ENCODE data around the gene TUBGCP2. TPM values are rescaled to one million over a fixed set of nuclear protein-coding genes. Genes with fewer than 3 reads are reported as not detected.

TUBGCP2 gene
- total and polyA plus RNA-seq, 9 of the 15 experiments (the other 6 are each of a cell fraction or from before 2014, with no cell fraction given), result 4.3 to 56.6 (median 28.4) TPM

DNA sequence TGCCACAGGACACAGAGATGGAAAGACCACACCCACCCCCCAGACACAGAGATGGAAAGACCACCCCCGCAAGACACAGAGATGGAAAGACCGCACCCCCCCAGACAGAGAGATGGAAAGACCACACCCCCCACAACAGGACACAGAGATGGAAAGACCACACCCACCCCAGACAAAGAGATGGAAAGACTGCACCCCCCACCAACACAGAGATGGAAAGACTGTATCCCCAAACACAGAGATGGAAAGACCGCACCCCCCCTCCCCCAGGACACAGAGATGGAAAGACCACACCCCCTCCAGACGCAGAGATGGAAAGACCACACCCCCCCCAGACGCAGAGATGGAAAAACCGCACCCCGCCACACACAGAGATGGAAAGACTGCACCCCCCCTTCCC lies 8.1 kb upstream of the TUBGCP2 start:
- Histone ChIP-seq H3K4me3 (no peak overlapping the region), H3K9ac (ENCODE audit: insufficient read depth in 1 of 2, low read depth in 2 of 2, low read length in 2 of 2) (no peak overlapping the region), H3K9me3 (replicated peaks; ENCODE audit: control insufficient read depth, insufficient read depth, low read depth, low read length) (no peaks in the 10 kb centered on the region), H3K27ac (ENCODE audit: extremely low read depth, low read depth, low read length) (no peak overlapping the region), H3K79me2 (ENCODE audit: control insufficient read depth, insufficient read depth, low read length) (no peaks in the 10 kb centered on the region), H2AFZ (ENCODE audit: low read depth, low read length) (no peak overlapping the region), H3K36me3 (ENCODE audit: control insufficient read depth, insufficient read depth, low read length) (peaks cover 14% of the 10 kb centered on the region; the same call in 2 of the 3 replicates), H3K4me1 (replicated peaks in 1 of 2; ENCODE audit: control insufficient read depth in 2 of 2, insufficient read depth in 2 of 2, low read length in 2 of 2) (peaks cover 0 to 32% of the 10 kb centered on the region in 2 experiments; a peak in 4 of 5 replicates), H3K27me3 (ENCODE audit: control insufficient read depth in 2 of 2, insufficient read depth in 2 of 2, low read length in 2 of 2) (no peaks in the 10 kb centered on the region), H4K20me1 (replicated peaks; ENCODE audit: control insufficient read depth, insufficient read depth, low read length) (no peaks in the 10 kb centered on the region), H3K9me1 (ENCODE audit: control insufficient read depth, insufficient read depth, low read length) (no peaks in the 10 kb centered on the region), H3K4me2 (ENCODE audit: insufficient read depth, low read length) (no peak overlapping the region)
- DNase-seq (ENCODE audit: extremely low read depth in 1 of 4, low spot score in 3 of 4) (no peak), FAIRE-seq (no peak), ATAC-seq (no peak)
- TF ChIP-seq, protein P1, sequence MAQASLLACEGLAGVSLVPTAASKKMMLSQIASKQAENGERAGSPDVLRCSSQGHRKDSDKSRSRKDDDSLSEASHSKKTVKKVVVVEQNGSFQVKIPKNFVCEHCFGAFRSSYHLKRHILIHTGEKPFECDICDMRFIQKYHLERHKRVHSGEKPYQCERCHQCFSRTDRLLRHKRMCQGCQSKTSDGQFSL (CRISPR knock-in tag; IDR thresholded peaks at IDR 0.05), result no peak
- TF ChIP-seq, protein P1 (tag; IDR thresholded peaks at IDR 0.05), result peak in 1 of 2 experiments; percentile 31; a peak in 1 of 4 replicates
- TF ChIP-seq KHSRP (IDR thresholded peaks at IDR 0.05), result no peak
- no peak for TF ChIP-seq ZNF239 (CRISPR knock-in tag; IDR thresholded peaks at IDR 0.05)
- TF ChIP-seq E2F3 (CRISPR knock-in tag; IDR thresholded peaks at IDR 0.05), result no peak
- no peak for TF ChIP-seq NCOA6 (IDR thresholded peaks at IDR 0.05)
- TF ChIP-seq CTCF (IDR thresholded peaks at IDR 0.05 in 2 of 3, conservative IDR thresholded peaks at IDR 0.05 in 1 of 3; ENCODE audit: insufficient read depth in 2 of 3, low read depth in 1 of 3, low read length in 3 of 3), result no peak
- BruUV-seq (replicated peaks), result no TSS peak
- in situ Hi-C loops (cut with MboI), result no loop called here
- 50% methylated on average over 1 of the region's 7 CpGs for WGBS (ENCODE audit: insufficient coverage, low coverage, missing lambda C conversion rate)
- ChIA-PET CTCF (ENCODE audit: low intra/inter-chr PET ratio) (no interaction called here), POLR2A (no interaction called here)
- intact Hi-C loops (cut with micrococcal nuclease), result no loop called here
